BLaER1 treated with 17β-estradiol and CSF1 and Interleukin-3, amounts not matched to agents 10 nM and 100 nM (cell line): ENCODE measurements around the gene FZR1.

Experiments
- H3K27ac ChIP-seq, 11 experiments: shearing (Covaris generic); formaldehyde crosslinking; 2 replicates each; pipeline ENCODE4 v1.8.1; 2022
- H3K27me3 ChIP-seq, 11 experiments: shearing (Covaris generic); formaldehyde crosslinking; 2 replicates each; pipeline ENCODE4 v1.8.1; 2022
- H3K36me3 ChIP-seq, 11 experiments: shearing (Covaris generic); formaldehyde crosslinking; 2 replicates each; pipeline ENCODE4 v1.8.1; 2022
- H3K4me1 ChIP-seq, 10 experiments: shearing (Covaris generic); formaldehyde crosslinking; 2 replicates each; pipeline ENCODE4 v1.8.1; 2022
- H3K4me2 ChIP-seq, 11 experiments: shearing (Covaris generic); formaldehyde crosslinking; 2 replicates each; pipeline ENCODE4 v1.8.1; 2022
- H3K4me3 ChIP-seq, 10 experiments: shearing (Covaris generic); formaldehyde crosslinking; 2 replicates each; pipeline ENCODE4 v1.8.1; 2022
- H3K9ac ChIP-seq, 11 experiments: shearing (Covaris generic); formaldehyde crosslinking; 2 replicates each; pipeline ENCODE4 v1.8.1; 2022
- H3K9me3 ChIP-seq, 11 experiments: shearing (Covaris generic); formaldehyde crosslinking; replicated peaks in 1 of 11; 2 replicates each; pipeline ENCODE4 v1.8.1; 2022
- H4K20me1 ChIP-seq, 11 experiments: shearing (Covaris generic); formaldehyde crosslinking; 2 replicates each; pipeline ENCODE4 v1.8.1; 2022
- Cebpa-rat ChIP-seq, 11 experiments: shearing (Covaris generic); IDR thresholded peaks; 2 replicates each; pipeline ENCODE4 v1.8.1; 2022

Gene FZR1

GRCh38 chr19:3518255-3518654, 12.1 kb downstream of the FZR1 start:
- peaks cover 12 to 57% (median 25%) of the 10 kb centered on the region in 11 experiments; a peak in 21 of 22 replicates for H3K36me3 ChIP-seq
- H3K9me3 ChIP-seq: no peaks in the 10 kb centered on the region
- no peak overlapping the region for H3K27ac ChIP-seq
- TF ChIP-seq Cebpa-rat (IDR thresholded peaks at IDR 0.05): no peak
- H3K4me1 ChIP-seq: peaks cover 78 to 95% (median 88%) of the 10 kb centered on the region in 10 experiments
- peak overlapping the region; percentile 62 to 97 (median 84) for H3K4me2 ChIP-seq
- H4K20me1 ChIP-seq: peaks cover 100% of the 10 kb centered on the region in 11 experiments
- no peaks in the 10 kb centered on the region for H3K27me3 ChIP-seq
- no peak overlapping the region for H3K4me3 ChIP-seq
- H3K9ac ChIP-seq: peak overlapping the region in 4 of 11 experiments; percentile 19 to 60 (median 42); a peak in 4 of 22 replicates

DNA sequence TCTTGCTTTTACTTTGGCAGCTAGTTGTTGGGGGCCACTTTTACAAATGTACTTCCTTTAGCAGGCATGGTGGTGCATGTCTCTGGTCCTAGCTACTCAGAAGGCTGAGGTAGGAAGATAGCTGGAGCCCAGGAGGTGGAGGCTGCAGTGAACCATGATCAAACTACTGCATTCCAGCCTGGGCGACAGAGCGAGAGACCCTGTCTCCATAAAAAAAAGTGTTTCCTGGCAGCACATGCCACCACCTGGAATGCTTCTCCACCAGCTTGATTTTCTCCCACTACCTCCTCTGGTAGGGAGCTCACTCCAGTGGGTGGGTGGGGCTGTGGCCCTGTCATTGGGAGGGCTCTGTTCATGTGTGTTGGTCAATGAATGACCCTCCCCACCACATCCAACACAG, 12.5 kb downstream of the FZR1 start:
- H3K4me3 ChIP-seq: peak overlapping the region in 2 of 10 experiments; percentile 14 to 32; a peak in 1 of 20 replicates
- H4K20me1 ChIP-seq: peaks cover 100% of the 10 kb centered on the region in 11 experiments
- peak overlapping the region; percentile 62 to 97 (median 84) for H3K4me2 ChIP-seq
- H3K9ac ChIP-seq: peak overlapping the region in 8 of 11 experiments; percentile 7 to 60 (median 47); a peak in 12 of 22 replicates
- peaks cover 16 to 59% (median 25%) of the 10 kb centered on the region in 11 experiments; a peak in 21 of 22 replicates for H3K36me3 ChIP-seq
- H3K27ac ChIP-seq: no peak overlapping the region
- no peaks in the 10 kb centered on the region for H3K9me3 ChIP-seq
- TF ChIP-seq Cebpa-rat (IDR thresholded peaks at IDR 0.05): no peak
- H3K27me3 ChIP-seq: no peaks in the 10 kb centered on the region
- H3K4me1 ChIP-seq: peaks cover 74 to 91% (median 84%) of the 10 kb centered on the region in 10 experiments

GRCh38 chr19:3519126-3519525, 13.0 kb downstream of the FZR1 start:
- peak overlapping the region in 2 of 11 experiments; percentile 6 to 19; a peak in 1 of 22 replicates for H3K27ac ChIP-seq
- H4K20me1 ChIP-seq: peaks cover 100% of the 10 kb centered on the region in 11 experiments
- H3K9me3 ChIP-seq: no peaks in the 10 kb centered on the region
- peak overlapping the region; percentile 62 to 97 (median 84) for H3K4me2 ChIP-seq
- H3K9ac ChIP-seq: peak overlapping the region in 10 of 11 experiments; percentile 7 to 60 (median 43); a peak in 16 of 22 replicates
- peaks cover 70 to 86% (median 81%) of the 10 kb centered on the region in 10 experiments for H3K4me1 ChIP-seq
- peaks cover 20 to 60% (median 27%) of the 10 kb centered on the region in 11 experiments for H3K36me3 ChIP-seq
- no peaks in the 10 kb centered on the region for H3K27me3 ChIP-seq
- peak overlapping the region in 3 of 10 experiments; percentile 14 to 32 (median 26); a peak in 3 of 20 replicates for H3K4me3 ChIP-seq
- no peak for TF ChIP-seq Cebpa-rat (IDR thresholded peaks at IDR 0.05)

- peak overlapping the region in 9 of 11 experiments; percentile 7 to 60 (median 40); a peak in 12 of 22 replicates for H3K9ac ChIP-seq
- no peaks in the 10 kb centered on the region for H3K9me3 ChIP-seq
- H3K36me3 ChIP-seq: peaks cover 31 to 63% (median 38%) of the 10 kb centered on the region in 11 experiments
- H3K27me3 ChIP-seq: no peaks in the 10 kb centered on the region
- peaks cover 98 to 100% (median 98%) of the 10 kb centered on the region in 11 experiments for H4K20me1 ChIP-seq
- peak overlapping the region in 2 of 11 experiments; percentile 38 to 40; a peak in 2 of 22 replicates for H3K27ac ChIP-seq
- no peak for TF ChIP-seq Cebpa-rat (IDR thresholded peaks at IDR 0.05)
- peak overlapping the region in 1 of 10 experiments; percentile 14; a peak in 1 of 20 replicates for H3K4me3 ChIP-seq
- peaks cover 57 to 83% (median 77%) of the 10 kb centered on the region in 10 experiments for H3K4me1 ChIP-seq
- H3K4me2 ChIP-seq: peak overlapping the region; percentile 62 to 97 (median 84)
These were observed 14.3 kb downstream of the FZR1 start for GRCh38 chr19:3520166-3521103.

- H3K9ac ChIP-seq: no peak overlapping the region
These were observed 15.0 kb downstream of the FZR1 start for GRCh38 chr19:3521104-3521445.

GRCh38 chr19:3522421-3523360, 16.6 kb downstream of the FZR1 start:
- Histone ChIP-seq H3K4me2 (0 out of 22 replicates have a peak overlapping the region, but pooled peaks of 1 of the 11 experiments have one; percentile 5), H3K9me3 (no peaks in the 10 kb centered on the region), H4K20me1 (peaks cover 84 to 100% (median 94%) of the 10 kb centered on the region in 11 experiments), H3K9ac (peak overlapping the region in 3 of 11 experiments; percentile 8 to 14 (median 13); a peak in 2 of 22 replicates), H3K27me3 (no peaks in the 10 kb centered on the region), H3K36me3 (peaks cover 53 to 85% (median 59%) of the 10 kb centered on the region in 11 experiments), H3K4me1 (peaks cover 34 to 68% (median 58%) of the 10 kb centered on the region in 10 experiments), H3K27ac (no peak overlapping the region), H3K4me3 (no peak overlapping the region)
- no peak for TF ChIP-seq Cebpa-rat (IDR thresholded peaks at IDR 0.05)

More at GRCh38 chr19:3521104-3521445, 15.0 kb downstream of the FZR1 start:
- H3K27me3 ChIP-seq: no peaks in the 10 kb centered on the region
- H3K27ac ChIP-seq: no peak overlapping the region
- peaks cover 97 to 100% (median 98%) of the 10 kb centered on the region in 11 experiments for H4K20me1 ChIP-seq
- H3K9me3 ChIP-seq: no peaks in the 10 kb centered on the region
- H3K36me3 ChIP-seq: peaks cover 37 to 69% (median 44%) of the 10 kb centered on the region in 11 experiments
- peaks cover 50 to 83% (median 74%) of the 10 kb centered on the region in 10 experiments for H3K4me1 ChIP-seq
- no peak for TF ChIP-seq Cebpa-rat (IDR thresholded peaks at IDR 0.05)
- H3K4me3 ChIP-seq: no peak overlapping the region
- peak overlapping the region; percentile 62 to 97 (median 84); a peak in 20 of 22 replicates for H3K4me2 ChIP-seq

DNA sequence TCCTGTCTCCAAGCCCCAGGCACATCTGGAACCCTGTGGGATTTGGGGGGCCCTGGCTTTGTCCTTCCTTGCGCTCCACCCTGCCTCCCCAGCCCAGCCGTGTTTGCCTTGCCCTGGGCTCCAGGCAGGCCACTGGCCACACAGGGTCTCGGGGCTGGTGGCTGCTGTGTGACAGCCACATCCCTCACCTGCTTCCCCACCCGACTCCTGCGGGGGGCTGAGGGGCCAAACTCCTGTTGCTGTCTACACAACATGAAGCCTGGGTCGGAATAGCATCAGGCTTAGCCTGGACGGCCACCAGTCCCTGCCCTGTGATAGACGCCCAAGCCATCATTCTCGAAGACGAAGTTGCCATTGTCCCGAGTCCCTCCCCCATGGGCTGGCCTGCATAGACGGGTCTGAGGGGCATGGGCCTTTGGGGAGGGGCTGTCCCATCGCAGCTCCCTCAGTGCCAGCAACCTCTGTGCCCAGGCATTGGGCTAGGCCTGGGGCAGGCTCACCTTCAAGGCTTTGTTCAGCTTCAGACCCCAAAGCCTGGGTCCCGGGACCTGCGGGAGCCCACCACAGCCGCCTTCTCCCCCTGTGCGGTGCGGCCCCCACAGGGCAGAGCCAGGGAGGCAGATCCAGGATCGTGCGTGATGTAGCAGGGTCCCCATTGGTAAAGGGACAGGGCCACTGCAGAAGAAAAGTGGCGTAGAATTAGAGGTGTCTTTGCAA, 17.4 kb downstream of the FZR1 start:
- Histone ChIP-seq H3K4me3 (no peak overlapping the region), H3K4me1 (peaks cover 26 to 60% (median 50%) of the 10 kb centered on the region in 10 experiments), H3K27me3 (no peaks in the 10 kb centered on the region), H4K20me1 (peaks cover 76 to 99% (median 86%) of the 10 kb centered on the region in 11 experiments), H3K27ac (no peak overlapping the region), H3K4me2 (no peak overlapping the region), H3K9ac (peak overlapping the region in 2 of 11 experiments; percentile 8 to 13; a peak in 1 of 22 replicates), H3K9me3 (no peaks in the 10 kb centered on the region), H3K36me3 (peaks cover 59 to 89% (median 65%) of the 10 kb centered on the region in 11 experiments)
- TF ChIP-seq Cebpa-rat (IDR thresholded peaks at IDR 0.05): no peak
